Activated CD4-positive, alpha-beta T cell treated with anti-CD3 and anti-CD28 coated beads, Interleukin-2, amount 10 ng/mL, durations not matched to agents 7 days and 5 days (primary cell): ENCODE results near the gene ADISSP. TPM values are rescaled to one million over a fixed set of nuclear protein-coding genes. Genes with fewer than 3 reads are reported as not detected.

ENCODE experiments used
- CTCF ChIA-PET: fragments of 350-600 bp; sonication (Branson Sonifier 250); formaldehyde crosslinking; loops from one replicate; lab custom pipeline; 2021; ENCODE audit warnings: antibody characterized with exemption; lab: Charles Lee
- POLR2A ChIA-PET: fragments of 350-600 bp; sonication (Branson Sonifier 250); formaldehyde crosslinking; loops from one replicate; lab custom pipeline; 2021; ENCODE audit warnings: antibody characterized with exemption; lab: Charles Lee
- DNase-seq: peaks from one replicate; pipeline ENCODE4 v3.0.0-alpha.2; 2020
- H3K27ac Mint-ChIP-seq: one replicate; pipeline ENCODE4 v1.8.0; 2021; ENCODE audit warnings: mild to moderate bottlenecking, moderate library complexity, mixed read lengths
- H3K27me3 Mint-ChIP-seq: one replicate; pipeline ENCODE4 v1.8.0; 2021; ENCODE audit warnings: mixed read lengths
- H3K36me3 Mint-ChIP-seq: one replicate; pipeline ENCODE4 v1.8.0; 2021; ENCODE audit warnings: low read depth, mixed read lengths
- H3K4me1 Mint-ChIP-seq: one replicate; pipeline ENCODE4 v1.8.0; 2021; ENCODE audit warnings: mixed read lengths
- H3K4me3 Mint-ChIP-seq: one replicate; pipeline ENCODE4 v1.8.0; 2021; ENCODE audit warnings: mild to moderate bottlenecking, moderate library complexity, mixed read lengths
- H3K9me3 Mint-ChIP-seq: one replicate; pipeline ENCODE4 v1.8.0; 2021; ENCODE audit warnings: mixed read lengths
- total RNA-seq, 2 experiments: library from RNA; stranded (reverse); gene quantifications; one replicate each; pipeline ENCODE4 v1.2.3, GENCODE V29; 2021

The ADISSP gene
- total RNA-seq, 2 experiments from 2014 or later, result 27.8 to 27.9 TPM

DNA sequence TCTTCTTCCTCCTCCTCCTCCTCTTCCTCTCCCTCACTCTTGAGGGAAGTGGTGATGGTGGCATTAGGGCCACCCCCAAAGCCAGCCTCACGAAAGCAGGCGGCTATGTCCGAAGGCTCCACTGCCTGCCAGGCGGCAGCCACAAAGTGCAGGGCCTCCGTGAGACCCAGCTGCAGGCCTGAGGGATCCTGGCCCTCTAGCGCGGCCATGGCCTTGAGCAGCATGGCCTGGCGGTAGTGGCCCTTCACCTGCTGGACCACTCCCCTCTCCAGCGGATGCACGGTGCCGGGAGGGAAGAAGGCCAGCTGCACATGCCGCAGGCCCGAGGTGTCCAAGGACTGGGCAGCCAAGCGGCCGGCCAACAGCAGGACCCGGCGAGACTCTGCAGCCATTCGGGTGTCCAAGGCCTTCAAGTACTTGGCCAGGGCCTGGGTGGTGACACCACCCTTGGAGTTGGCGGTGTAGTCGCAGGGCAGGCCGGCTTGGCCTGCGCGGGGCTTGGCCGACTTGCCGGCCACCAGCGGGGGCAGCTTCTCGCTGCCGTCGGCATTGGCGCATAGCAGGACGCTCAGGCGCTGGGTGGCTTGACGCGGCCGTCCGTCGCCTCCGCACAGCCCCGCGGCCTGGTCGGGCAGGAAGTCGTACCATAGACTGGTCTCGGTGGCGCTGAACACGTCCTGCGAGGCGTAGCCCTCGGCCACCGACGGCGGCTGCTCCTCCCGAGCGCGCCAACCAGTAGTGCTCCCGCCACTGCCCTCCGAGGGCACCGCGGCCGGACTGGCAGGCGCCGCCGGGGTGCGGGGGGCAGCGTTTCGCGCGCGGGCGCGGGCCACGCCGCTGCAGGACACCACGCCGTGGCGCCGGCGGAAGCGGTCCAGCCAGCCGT lies 17.9 kb upstream of the ADISSP start:
- no peaks in the 10 kb centered on the region for H3K9me3 Mint-ChIP-seq
- peaks cover 5% of the 10 kb centered on the region for H3K27me3 Mint-ChIP-seq
- DNase-seq, result no peak
- H3K4me3 Mint-ChIP-seq, result peak overlapping the region; percentile 84
- peaks cover 53% of the 10 kb centered on the region for H3K4me1 Mint-ChIP-seq
- peaks cover 12% of the 10 kb centered on the region for H3K36me3 Mint-ChIP-seq
- peak overlapping the region; percentile 47 for H3K27ac Mint-ChIP-seq
- ChIA-PET CTCF (interaction anchor here (0.8 to 7.0 kb wide), 16 partner anchors 10 to 352 kb away, joined by 3 to 77 read pairs (median 4); partner anchors contain the start of genes ADISSP, AP5S1 and CDC25B), POLR2A (no interaction called here)

DNA sequence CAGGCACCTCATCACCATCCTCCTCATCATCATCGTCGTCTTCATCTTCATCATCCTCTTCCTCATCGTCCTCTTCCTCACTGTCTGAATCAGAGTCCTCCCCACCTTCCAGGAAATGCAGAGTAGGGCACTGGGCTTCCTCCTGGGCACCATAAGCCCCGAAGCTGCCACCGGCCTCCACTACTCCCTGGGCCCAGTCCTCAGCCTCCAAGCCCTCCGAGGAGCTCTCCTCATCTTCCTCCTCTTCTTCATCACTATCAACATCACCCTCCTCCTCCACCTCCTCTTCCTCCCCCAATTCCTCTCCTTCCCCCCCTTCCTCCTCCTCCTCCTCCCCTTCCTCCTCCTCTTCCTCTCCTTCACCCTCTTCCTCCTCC lies 17.3 kb upstream of the ADISSP start:
- H3K4me1 Mint-ChIP-seq, result peaks cover 55% of the 10 kb centered on the region
- no peak for DNase-seq
- POLR2A ChIA-PET, result interaction anchor here (1.7 kb wide), 1 partner anchor 17 kb away, joined by 3 read pairs; the partner anchor contains the start of gene ADISSP

GRCh38 chr20:3784216-3784853 lies 16.8 kb upstream of the ADISSP start:
- DNase-seq, result no peak
- peak overlapping the region; percentile 73 for H3K27ac Mint-ChIP-seq
- H3K9me3 Mint-ChIP-seq, result no peaks in the 10 kb centered on the region
- ChIA-PET POLR2A (interaction anchor here (1.7 kb wide), 1 partner anchor 17 kb away, joined by 3 read pairs; the partner anchor contains the start of gene ADISSP), CTCF (interaction anchor here (0.5 to 7.0 kb wide), 4 partner anchors 17 to 341 kb away, joined by 3 to 77 read pairs (median 4); partner anchors contain the start of genes ADISSP and AP5S1)
- H3K27me3 Mint-ChIP-seq, result peaks cover 13% of the 10 kb centered on the region
- H3K36me3 Mint-ChIP-seq, result peaks cover 12% of the 10 kb centered on the region
- peaks cover 59% of the 10 kb centered on the region for H3K4me1 Mint-ChIP-seq
- H3K4me3 Mint-ChIP-seq, result peak overlapping the region; percentile 57

More for the DNA sequence above, 17.3 kb upstream of the ADISSP start:
- H3K9me3 Mint-ChIP-seq, result no peaks in the 10 kb centered on the region
- H3K4me3 Mint-ChIP-seq, result peak overlapping the region; percentile 57
- H3K36me3 Mint-ChIP-seq, result peaks cover 12% of the 10 kb centered on the region
- CTCF ChIA-PET, result interaction anchor here (0.5 to 7.0 kb wide), 5 partner anchors 10 to 340 kb away, joined by 3 to 77 read pairs (median 4); partner anchors contain the start of genes ADISSP, AP5S1 and CDC25B
- H3K27me3 Mint-ChIP-seq, result peaks cover 8% of the 10 kb centered on the region
- peak overlapping the region; percentile 73 for H3K27ac Mint-ChIP-seq

GRCh38 chr20:3783511-3784195 lies 16.1 kb upstream of the ADISSP start:
- H3K36me3 Mint-ChIP-seq, result peaks cover 12% of the 10 kb centered on the region
- ChIA-PET CTCF (interaction anchor here (1.3 to 7.0 kb wide), 2 partner anchors 37 to 71 kb away, joined by 7 to 77 read pairs; partner anchors contain the start of gene AP5S1), POLR2A (interaction anchor here (1.7 kb wide), 1 partner anchor 16 kb away, joined by 3 read pairs; the partner anchor contains the start of gene ADISSP)
- no peak overlapping the region for H3K27ac Mint-ChIP-seq
- peaks cover 18% of the 10 kb centered on the region for H3K27me3 Mint-ChIP-seq
- H3K9me3 Mint-ChIP-seq, result no peaks in the 10 kb centered on the region
- no peak overlapping the region for H3K4me3 Mint-ChIP-seq
- no peak for DNase-seq
- peaks cover 57% of the 10 kb centered on the region for H3K4me1 Mint-ChIP-seq

GRCh38 chr20:3783068-3783489 lies 15.5 kb upstream of the ADISSP start:
- H3K27ac Mint-ChIP-seq, result no peak overlapping the region
- peaks cover 54% of the 10 kb centered on the region for H3K4me1 Mint-ChIP-seq
- H3K9me3 Mint-ChIP-seq, result no peaks in the 10 kb centered on the region
- no peak for DNase-seq
- H3K4me3 Mint-ChIP-seq, result no peak overlapping the region
- POLR2A ChIA-PET, result interaction anchor here (1.7 kb wide), 1 partner anchor 15 kb away, joined by 3 read pairs; the partner anchor contains the start of gene ADISSP
- H3K27me3 Mint-ChIP-seq, result peaks cover 20% of the 10 kb centered on the region
- CTCF ChIA-PET, result interaction anchor here (0.6 to 7.0 kb wide), 3 partner anchors 31 to 72 kb away, joined by 7 to 77 read pairs (median 7); partner anchors contain the start of gene AP5S1
- H3K36me3 Mint-ChIP-seq, result peaks cover 12% of the 10 kb centered on the region

- peaks cover 20% of the 10 kb centered on the region for H3K27me3 Mint-ChIP-seq
- ChIA-PET CTCF (interaction anchor here (0.6 to 1.9 kb wide), 4 partner anchors 10 to 73 kb away, joined by 6 to 8 read pairs (median 7); partner anchors contain the start of gene ADISSP), POLR2A (no interaction called here)
- no peak overlapping the region for H3K4me3 Mint-ChIP-seq
- DNase-seq, result no peak
- no peak overlapping the region for H3K27ac Mint-ChIP-seq
- H3K4me1 Mint-ChIP-seq, result peaks cover 51% of the 10 kb centered on the region
- H3K36me3 Mint-ChIP-seq, result peaks cover 12% of the 10 kb centered on the region
- no peaks in the 10 kb centered on the region for H3K9me3 Mint-ChIP-seq
Measured at GRCh38 chr20:3782597-3782996, 15.0 kb upstream of the ADISSP start.

DNA sequence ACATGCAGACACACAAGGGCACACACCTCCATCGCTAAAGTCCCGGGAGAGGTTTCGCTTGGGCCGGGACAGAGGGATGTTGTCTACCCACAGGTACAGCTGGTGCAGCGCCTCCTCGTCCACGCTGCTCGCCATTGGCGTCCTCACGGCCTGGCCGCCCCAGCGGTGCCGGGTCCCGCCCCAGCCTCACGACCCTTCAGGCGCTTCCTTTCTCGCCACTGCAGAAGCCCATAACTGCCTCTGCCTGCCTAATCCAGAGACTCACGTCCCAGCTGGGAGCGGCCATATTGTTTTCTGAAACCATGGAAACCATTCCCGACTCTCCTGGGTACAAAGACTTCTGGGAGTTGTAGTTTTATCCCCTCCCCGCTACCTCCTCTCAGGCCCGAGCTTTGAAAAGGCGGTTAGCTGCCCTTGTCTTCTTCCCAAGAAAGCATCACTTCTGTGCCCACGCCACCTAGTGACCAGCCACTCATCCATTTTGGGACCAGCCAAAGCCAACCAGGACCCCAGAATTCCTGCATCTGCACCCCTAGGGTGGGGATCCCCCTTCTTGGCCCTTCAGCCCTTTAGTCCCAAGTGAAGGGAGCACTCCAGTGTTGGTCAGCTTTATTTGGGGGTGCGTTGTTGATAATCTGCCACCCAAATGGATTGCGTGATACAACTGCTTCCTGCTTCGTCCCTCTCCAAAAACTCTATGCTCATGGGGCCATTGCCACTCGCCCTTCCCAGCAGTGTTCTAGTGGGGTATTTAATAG lies 13.8 kb upstream of the ADISSP start, which contains the start of gene SPEF1:
TSS of gene SPEF1 (minus strand) at position 296 of the 758 bp plus-strand sequence. CDS start at position 135, 161 bp downstream.
- H3K4me3 Mint-ChIP-seq, result peak within 1 kb of the TSS; percentile 49
- no peaks in the 10 kb centered on the region for H3K9me3 Mint-ChIP-seq
- no peak within 1 kb of the TSS for H3K27ac Mint-ChIP-seq
- H3K36me3 Mint-ChIP-seq, result peaks cover 12% of the 10 kb centered on the region
- ChIA-PET CTCF (interaction anchor here (0.7 to 1.9 kb wide), 6 partner anchors 9 to 197 kb away, joined by 3 to 8 read pairs (median 4); partner anchors contain the start of genes ADISSP and AP5S1), POLR2A (interaction anchor here (0.6 kb wide), 1 partner anchor 1114 kb away, joined by 3 read pairs; no protein-coding TSS in a partner anchor)
- peaks cover 27% of the 10 kb centered on the region for H3K27me3 Mint-ChIP-seq
- H3K4me1 Mint-ChIP-seq, result peaks cover 54% of the 10 kb centered on the region
- DNase-seq, result peak; percentile 62

DNA sequence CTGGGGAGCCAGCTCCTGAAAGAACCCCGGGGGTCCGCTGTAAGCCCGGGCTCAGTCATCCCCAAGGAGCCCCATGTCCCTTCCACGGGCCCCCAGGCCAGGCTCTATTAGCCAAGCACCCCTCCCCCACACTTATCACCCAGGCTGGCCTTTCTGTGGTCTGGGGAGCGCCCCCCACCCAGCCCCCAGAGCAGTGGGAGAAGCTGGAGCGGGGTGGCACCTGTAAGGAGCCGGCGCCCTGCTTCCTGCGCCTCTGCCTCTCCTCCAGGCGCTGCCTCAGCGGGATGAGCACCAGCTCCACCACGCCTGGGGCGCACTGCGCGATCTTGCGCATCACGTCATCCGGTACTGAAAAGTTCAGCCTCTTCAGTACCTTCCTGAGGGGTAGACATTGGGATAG lies 11.4 kb upstream of the ADISSP start:
- POLR2A ChIA-PET, result no interaction called here
- CTCF ChIA-PET, result interaction anchor here (0.9 to 3.9 kb wide), 9 partner anchors 7 to 307 kb away, joined by 3 to 40 read pairs (median 4); partner anchors contain the start of genes ADISSP, AP5S1 and CENPB
- no peak overlapping the region for H3K4me3 Mint-ChIP-seq
- H3K9me3 Mint-ChIP-seq, result no peaks in the 10 kb centered on the region
- peaks cover 6% of the 10 kb centered on the region for H3K36me3 Mint-ChIP-seq
- no peak overlapping the region for H3K27ac Mint-ChIP-seq
- H3K27me3 Mint-ChIP-seq, result peaks cover 30% of the 10 kb centered on the region
- H3K4me1 Mint-ChIP-seq, result peaks cover 41% of the 10 kb centered on the region
- no peak for DNase-seq

- Mint-ChIP-seq H3K4me3 (peak overlapping the region; percentile 59), H3K27me3 (peaks cover 31% of the 10 kb centered on the region), H3K36me3 (peaks cover 3% of the 10 kb centered on the region), H3K4me1 (peaks cover 35% of the 10 kb centered on the region), H3K27ac (no peak overlapping the region), H3K9me3 (no peaks in the 10 kb centered on the region)
- ChIA-PET POLR2A (interaction anchor here (1.2 kb wide), 1 partner anchor 10 kb away, joined by 5 read pairs; the partner anchor contains the start of gene ADISSP), CTCF (interaction anchor here (0.6 to 3.9 kb wide), 11 partner anchors 8 to 531 kb away, joined by 3 to 40 read pairs (median 4); partner anchors contain the start of genes ADISSP, AP5S1 and CENPB)
- no peak for DNase-seq
Measured at GRCh38 chr20:3777716-3778629, 10.4 kb upstream of the ADISSP start.

GRCh38 chr20:3777381-3777715 lies 9.8 kb upstream of the ADISSP start:
- peak overlapping the region; percentile 59 for H3K4me3 Mint-ChIP-seq
- H3K36me3 Mint-ChIP-seq, result no peaks in the 10 kb centered on the region
- peaks cover 35% of the 10 kb centered on the region for H3K4me1 Mint-ChIP-seq
- no peak for DNase-seq
- H3K9me3 Mint-ChIP-seq, result no peaks in the 10 kb centered on the region
- ChIA-PET CTCF (interaction anchor here (0.6 to 3.9 kb wide), 7 partner anchors 9 to 530 kb away, joined by 3 to 40 read pairs (median 4); partner anchors contain the start of genes ADISSP, AP5S1 and CENPB), POLR2A (interaction anchor here (1.2 kb wide), 1 partner anchor 10 kb away, joined by 5 read pairs; the partner anchor contains the start of gene ADISSP)
- peaks cover 31% of the 10 kb centered on the region for H3K27me3 Mint-ChIP-seq
- H3K27ac Mint-ChIP-seq, result no peak overlapping the region
